Activated CD8-positive, alpha-beta memory T cell treated with anti-CD3 and anti-CD28 coated beads for 24 hours (primary cell): Measurements from ENCODE around the gene LRP5.

Source experiments
- DNase-seq: peaks from one replicate; pipeline ENCODE4 v3.0.0-alpha.2; 2020

Gene LRP5

DNA sequence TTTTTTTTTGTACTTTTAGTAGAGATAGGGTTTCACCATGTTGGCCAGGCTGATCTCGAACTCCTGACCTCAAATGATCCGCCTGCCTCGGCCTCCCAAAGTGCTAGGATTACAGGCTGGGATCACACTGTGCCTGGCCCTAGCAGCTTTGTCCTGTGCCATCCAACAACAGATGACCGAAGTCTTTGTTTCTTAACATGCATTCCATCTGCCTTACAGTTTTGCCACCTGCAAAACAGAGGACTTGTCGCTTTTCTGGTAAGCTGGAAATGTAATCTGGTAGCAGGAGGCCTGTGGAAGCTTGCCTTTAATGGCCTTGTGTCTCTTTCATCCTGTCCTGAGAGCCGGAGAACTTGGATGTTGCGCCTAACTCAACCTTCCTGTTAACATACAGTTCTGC is 89.5 kb downstream of the LRP5 start:
- no peak for DNase-seq

DNA sequence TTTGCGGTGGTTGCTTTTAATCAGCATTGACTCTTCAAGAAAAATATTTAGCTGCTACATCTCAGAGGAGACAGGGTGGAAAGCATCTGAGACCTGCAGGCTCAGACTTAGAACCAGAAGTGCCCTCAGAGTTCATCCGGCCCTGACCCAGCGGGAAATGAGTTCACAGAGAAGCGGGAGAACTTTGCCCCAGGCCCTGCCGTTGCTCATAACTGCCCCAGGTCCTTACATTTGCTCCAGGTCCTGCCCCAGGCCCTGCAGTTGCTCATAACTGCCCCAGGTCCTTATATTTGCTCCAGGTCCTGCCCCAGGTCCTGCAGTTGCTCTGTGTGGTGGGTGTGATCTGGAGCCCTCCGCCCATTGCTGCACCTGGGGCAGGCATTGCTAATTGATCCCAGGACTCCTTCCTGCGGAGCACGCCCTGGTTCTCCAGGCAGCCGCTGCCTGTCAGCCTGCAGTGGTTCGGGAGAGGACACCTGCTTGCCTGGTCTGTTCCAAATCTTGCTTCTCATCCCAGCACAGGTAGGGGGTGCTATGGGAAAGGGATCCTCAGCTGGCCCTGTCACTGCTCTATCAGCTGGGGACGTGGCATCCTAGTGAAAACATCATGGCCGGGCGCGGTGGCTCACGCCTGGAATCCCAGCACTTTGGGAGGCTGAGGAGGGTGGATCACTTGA is 90.1 kb downstream of the LRP5 start:
- DNase-seq = no peak

DNA sequence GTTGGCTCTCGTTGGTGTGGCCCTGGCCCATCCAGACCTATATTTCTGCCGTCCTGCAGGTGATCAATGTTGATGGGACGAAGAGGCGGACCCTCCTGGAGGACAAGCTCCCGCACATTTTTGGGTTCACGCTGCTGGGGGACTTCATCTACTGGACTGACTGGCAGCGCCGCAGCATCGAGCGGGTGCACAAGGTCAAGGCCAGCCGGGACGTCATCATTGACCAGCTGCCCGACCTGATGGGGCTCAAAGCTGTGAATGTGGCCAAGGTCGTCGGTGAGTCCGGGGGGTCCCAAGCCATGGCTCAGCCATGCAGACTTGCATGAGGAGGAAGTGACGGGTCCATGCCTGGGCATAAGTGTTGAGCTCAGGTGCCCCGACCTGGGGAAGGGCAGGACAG is 91.0 kb downstream of the LRP5 start:
- DNase-seq = no peak

DNA sequence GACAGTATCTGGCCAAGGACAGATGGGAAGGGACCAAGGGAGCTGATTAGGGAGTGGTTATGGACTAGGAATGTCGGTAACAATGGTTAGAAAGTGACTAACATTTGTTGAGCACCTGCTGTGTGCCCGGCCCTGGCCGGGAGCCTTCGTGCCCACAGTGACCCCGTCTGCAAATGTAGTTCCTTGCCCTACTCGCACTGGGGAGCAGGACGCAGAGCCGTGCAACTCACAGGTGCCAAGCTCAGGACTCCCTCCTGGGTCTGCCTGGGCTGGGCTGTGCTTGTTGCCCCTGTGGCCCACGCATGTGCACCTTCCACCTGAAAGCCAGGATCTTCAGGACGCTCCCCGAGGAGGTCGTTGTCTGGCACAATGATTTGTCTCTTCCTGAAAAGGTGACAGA is 91.4 kb downstream of the LRP5 start:
- no peak for DNase-seq

DNA sequence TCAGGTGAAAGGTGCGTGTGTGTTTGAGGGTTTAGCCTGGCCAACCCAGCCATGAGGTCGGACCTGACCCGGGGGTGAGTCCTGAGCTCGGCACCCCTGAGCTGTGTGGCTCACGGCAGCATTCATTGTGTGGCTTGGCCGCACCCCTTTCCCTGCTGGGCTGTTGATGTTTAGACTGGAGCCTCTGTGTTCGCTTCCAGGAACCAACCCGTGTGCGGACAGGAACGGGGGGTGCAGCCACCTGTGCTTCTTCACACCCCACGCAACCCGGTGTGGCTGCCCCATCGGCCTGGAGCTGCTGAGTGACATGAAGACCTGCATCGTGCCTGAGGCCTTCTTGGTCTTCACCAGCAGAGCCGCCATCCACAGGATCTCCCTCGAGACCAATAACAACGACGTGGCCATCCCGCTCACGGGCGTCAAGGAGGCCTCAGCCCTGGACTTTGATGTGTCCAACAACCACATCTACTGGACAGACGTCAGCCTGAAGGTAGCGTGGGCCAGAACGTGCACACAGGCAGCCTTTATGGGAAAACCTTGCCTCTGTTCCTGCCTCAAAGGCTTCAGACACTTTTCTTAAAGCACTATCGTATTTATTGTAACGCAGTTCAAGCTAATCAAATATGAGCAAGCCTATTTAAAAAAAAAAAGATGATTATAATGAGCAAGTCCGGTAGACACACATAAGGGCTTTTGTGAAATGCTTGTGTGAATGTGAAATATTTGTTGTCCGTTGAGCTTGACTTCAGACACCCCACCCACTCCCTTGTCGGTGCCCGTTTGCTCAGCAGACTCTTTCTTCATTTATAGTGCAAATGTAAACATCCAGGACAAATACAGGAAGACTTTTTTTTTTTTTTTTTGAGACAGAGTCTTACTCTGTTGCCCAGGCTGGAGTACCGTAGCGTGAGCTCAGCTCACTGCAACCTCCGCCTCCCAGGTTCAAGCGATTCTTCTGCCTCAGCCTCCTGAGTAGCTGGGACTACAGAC is 94.2 kb downstream of the LRP5 start:
- no peak for DNase-seq

DNA sequence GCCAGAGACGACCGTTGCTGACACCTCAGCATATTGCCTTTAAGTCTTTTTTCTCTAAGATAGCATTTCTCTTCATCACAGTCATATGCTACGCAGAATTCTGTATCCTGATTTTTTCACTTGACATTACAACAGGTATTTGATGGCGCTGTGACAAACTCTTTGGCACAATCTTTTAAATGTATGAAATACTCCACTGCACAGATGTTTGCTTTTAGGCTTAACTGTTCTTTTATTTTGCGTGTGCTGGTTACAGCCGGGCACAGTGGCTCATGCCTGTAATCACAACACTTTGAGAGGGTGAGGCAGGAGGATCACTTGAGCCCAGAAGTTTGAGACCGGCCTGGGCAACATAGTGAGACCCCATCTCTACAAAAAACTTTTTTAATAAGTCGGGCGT is 96.1 kb downstream of the LRP5 start:
- no peak for DNase-seq

DNA sequence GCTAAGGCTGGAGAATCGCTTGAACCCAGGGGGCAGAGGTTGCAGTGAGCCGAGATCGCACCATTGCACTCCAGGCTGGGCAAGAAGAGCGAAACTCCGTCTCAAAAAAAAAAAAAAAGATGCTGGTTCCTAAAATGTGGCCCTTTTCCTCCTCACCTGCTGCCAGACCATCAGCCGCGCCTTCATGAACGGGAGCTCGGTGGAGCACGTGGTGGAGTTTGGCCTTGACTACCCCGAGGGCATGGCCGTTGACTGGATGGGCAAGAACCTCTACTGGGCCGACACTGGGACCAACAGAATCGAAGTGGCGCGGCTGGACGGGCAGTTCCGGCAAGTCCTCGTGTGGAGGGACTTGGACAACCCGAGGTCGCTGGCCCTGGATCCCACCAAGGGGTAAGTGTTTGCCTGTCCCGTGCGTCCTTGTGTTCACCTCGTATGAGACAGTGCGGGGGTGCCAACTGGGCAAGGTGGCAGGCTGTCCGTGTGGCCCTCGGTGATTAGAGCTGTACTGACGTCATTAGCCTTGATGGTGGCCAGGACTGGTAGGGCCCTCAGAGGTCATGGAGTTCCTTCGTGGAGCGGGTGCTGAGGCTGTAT is 97.5 kb downstream of the LRP5 start:
- DNase-seq = no peak

DNA sequence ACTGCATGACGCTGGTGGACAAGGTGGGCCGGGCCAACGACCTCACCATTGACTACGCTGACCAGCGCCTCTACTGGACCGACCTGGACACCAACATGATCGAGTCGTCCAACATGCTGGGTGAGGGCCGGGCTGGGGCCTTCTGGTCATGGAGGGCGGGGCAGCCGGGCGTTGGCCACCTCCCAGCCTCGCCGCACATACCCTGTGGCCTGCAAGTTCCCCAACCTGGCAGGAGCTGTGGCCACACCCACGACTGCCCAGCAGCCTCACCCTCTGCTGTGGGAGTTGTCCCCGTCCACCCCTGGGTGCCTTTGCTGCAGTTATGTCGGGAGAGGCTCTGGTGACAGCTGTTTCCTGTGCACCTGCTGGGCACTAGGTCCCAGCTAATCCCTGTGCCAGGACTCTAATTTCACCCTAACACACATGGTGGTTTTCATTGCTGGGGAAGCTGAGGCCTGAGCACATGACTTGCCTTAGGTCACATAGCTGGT is 99.2 kb downstream of the LRP5 start:
- DNase-seq = no peak

DNA sequence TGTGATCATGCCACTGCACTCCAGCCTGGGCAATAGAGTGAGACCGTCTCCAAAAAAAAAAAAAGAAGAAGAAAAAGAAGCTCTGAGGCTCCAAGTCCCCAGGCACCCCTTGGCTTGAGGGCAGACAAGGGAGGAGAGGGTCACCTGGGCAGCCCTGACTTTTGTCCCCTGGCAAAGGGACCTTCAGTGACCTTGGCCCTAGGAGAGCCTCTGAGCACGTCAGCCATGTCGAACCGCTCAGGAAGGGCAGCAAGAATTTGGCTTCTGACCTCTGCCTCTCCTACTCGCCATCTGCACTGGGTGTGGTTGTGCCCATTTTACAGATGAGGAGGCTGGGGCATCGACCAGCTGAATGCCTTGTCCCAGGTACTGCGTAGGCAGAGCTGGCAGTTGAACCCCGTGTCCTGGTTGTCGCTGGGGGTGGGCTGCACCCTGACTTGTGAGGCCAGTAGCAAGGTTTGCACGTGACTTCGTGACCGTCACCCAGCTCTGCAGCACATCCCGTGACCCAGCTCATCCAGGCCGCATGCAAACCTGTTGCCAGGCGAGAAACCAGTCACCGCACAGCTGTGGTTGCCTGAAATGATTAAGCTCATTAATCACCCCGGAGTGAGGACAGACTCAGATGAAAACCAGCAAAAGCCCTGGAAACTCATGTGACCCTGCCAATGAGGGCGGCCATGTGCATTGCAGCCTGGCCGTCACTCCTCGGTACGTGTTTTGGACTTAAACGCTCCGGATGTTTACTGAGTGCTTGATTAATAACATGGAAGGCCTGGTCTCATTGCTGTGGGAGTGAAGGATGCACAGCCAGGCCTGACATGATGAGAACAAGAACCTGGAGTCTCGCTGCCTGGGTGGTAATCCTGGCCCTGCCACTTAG is 100.4 kb downstream of the LRP5 start:
- DNase-seq = no peak

DNA sequence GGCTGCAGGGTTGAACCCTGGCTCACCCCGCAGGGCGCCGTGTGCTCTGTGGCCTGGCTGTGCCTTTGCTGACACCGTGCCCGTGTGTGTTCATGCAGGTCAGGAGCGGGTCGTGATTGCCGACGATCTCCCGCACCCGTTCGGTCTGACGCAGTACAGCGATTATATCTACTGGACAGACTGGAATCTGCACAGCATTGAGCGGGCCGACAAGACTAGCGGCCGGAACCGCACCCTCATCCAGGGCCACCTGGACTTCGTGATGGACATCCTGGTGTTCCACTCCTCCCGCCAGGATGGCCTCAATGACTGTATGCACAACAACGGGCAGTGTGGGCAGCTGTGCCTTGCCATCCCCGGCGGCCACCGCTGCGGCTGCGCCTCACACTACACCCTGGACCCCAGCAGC is 101.2 kb downstream of the LRP5 start:
- DNase-seq = no peak

DNA sequence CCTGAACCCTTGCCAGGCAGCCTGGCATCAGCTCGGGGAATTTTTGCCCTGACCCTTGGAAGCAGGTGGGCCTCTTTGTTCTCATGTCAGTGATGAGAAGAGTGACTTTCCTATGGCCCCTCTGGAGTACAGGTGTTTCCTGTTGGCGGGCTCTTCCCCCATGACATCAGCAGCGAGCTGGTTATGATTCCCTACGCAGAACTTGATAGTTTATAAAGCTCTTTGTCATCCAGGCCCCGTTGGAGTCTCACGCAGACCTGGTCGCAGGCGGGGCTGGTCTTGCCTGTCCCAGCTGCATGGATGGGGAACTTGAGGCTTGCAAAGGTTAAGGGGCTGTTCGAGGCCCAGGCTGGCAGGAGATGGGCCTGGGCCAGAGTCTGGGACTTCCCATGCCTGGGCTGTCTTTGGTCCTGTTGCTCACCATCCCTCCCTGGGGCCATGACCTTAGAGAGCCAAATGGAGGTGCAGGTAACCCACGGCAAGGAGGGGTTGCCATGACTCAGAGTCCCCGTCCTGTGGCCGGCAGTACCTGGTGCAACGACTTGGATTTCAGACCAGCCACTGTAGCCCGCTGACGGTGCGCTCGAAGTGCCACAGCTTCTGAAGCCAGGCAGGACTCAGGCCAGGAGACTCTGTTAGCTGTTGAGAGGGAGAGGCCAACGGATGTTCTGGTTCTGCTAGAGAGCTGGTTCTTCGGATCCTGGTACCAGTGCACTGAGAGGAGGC is 102.3 kb downstream of the LRP5 start:
- DNase-seq = no peak

DNA sequence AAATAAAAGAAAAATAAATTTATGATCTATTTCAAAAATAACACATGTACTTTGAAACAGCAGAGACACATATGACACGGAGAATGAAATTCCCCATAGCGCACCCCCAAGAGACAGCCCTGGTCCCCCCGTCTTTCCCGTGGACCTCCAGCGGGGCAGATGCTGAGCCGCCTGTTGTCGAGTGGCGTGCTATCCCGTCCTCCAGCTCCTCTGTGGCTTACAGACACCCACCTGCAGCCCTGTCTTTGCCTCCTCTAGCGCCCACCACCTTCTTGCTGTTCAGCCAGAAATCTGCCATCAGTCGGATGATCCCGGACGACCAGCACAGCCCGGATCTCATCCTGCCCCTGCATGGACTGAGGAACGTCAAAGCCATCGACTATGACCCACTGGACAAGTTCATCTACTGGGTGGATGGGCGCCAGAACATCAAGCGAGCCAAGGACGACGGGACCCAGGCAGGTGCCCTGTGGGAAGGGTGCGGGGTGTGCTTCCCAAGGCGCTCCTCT is 103.7 kb downstream of the LRP5 start:
- DNase-seq = no peak

DNA sequence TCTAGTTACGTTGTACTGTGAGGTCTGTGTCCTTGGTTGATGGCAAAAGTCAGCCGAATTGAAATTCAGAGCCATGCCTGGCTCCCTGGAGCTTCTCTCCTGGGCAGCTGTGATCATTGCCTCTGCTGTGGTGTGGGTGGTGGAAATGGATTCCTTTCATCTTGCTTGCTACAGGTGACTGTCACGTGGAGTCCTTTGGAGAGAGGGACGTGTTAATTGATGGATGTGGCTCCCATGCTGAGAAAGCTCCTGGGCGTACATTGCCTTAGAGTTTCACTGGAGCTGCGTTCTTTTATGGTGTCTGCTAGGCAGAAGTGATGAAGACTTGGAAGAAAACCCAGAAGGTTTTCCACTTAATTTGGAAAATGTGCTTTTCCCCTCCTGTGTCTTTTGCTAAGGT is 106.3 kb downstream of the LRP5 start:
- no peak for DNase-seq

DNA sequence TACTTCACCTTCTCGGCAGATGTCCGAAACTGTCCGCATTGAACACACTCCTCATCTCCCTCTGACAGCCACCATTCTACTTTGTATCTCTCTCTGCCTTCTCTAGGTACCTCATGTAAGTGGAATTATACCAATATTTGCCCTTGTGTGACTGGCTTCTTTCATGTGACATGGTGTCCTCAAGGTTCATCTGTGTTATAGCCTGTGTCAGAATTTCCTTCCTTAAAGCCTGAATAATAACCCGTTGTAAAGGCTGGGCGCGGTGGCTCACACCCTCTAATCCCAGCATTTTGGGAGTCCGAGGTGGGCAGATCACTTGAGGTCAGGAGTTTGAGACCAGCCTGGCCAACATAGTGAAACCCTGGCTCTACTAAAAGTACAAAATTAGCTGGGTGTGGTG is 107.8 kb downstream of the LRP5 start:
- DNase-seq = no peak

DNA sequence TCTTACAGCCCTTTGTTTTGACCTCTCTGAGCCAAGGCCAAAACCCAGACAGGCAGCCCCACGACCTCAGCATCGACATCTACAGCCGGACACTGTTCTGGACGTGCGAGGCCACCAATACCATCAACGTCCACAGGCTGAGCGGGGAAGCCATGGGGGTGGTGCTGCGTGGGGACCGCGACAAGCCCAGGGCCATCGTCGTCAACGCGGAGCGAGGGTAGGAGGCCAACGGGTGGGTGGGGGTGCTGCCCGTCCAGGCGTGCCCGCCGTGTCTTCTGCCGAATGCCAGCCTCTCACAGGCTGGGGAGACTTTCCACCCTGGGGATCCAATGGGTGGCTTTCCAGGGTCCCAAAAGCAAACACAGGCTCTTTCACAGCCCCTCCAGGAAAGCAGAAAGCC is 111.1 kb downstream of the LRP5 start:
- DNase-seq = no peak

DNA sequence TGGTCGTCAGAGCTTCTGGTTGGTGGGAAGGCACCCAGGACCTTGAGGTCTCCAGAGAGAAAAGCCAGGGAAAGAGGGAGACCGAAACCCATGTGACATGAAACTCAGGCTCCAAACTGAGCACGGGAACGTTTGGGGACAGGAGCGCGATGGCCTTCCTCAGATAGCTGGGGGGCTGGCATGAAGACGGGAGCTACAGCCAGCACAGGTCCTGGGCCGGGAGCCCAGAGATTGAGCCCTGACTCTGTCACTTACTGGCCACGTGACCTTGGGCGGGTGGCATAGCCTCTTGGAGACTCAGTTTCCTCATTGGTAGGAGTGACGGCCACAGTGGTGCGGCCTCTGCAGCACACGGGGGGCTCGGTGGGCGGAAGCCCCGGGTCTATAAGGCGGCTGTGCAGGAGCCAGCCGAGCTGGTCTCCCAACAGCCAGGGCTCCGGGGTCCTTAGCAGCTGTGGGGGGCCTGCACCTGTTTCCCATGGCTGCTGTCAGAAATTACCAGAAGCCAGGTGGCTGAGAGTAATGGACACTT is 111.8 kb downstream of the LRP5 start:
- no peak for DNase-seq

DNA sequence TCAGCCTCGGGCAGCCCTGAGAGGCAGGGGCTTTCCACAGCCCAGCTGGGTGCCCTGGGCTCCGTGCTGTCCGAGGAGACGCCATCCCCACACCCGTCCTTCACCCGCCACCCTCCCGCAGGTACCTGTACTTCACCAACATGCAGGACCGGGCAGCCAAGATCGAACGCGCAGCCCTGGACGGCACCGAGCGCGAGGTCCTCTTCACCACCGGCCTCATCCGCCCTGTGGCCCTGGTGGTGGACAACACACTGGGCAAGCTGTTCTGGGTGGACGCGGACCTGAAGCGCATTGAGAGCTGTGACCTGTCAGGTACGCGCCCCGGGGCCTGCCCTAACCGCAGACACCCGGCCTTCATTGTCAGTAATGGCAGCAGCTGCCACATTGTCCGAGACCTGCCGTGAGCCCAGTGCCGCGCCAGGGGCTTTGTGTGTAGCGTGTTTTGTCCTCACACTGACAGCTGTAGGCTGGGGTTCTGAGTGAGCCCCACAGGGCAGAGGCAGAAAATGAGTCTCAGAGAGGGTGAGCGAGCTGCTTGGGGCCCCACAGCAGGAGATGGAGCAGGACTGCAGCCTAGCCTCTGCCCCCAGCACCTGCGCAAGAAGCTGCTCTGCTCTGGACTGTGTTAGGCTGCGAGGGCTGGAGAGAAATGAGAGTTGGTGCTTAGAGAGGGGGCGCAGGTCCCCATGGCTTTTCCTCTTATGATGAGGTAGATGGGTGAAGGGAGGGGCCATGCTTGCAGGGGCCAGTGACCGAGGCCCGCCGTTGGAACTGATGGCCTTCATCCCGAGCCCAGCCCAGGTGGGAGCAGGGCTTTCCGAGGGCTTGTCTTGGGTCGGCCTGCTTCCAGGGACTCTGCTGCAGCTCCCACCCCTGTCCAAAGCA is 112.8 kb downstream of the LRP5 start:
- DNase-seq = no peak

DNA sequence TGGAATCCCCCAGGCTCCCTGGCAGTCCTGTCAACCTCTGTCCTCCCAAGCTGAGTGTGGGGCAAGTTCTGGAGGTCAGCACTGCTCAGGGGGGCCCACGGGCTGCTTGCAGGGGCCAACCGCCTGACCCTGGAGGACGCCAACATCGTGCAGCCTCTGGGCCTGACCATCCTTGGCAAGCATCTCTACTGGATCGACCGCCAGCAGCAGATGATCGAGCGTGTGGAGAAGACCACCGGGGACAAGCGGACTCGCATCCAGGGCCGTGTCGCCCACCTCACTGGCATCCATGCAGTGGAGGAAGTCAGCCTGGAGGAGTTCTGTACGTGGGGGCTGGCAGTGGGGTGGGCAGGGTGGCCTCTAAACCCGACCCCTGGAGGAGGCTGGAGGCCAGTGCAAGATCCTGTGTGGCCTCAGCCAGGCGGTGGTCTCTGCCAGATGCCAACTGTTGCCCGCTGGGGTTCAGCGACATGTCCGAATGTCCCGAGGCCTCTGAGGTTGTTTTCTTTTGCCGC is 113.5 kb downstream of the LRP5 start:
- no peak for DNase-seq

DNA sequence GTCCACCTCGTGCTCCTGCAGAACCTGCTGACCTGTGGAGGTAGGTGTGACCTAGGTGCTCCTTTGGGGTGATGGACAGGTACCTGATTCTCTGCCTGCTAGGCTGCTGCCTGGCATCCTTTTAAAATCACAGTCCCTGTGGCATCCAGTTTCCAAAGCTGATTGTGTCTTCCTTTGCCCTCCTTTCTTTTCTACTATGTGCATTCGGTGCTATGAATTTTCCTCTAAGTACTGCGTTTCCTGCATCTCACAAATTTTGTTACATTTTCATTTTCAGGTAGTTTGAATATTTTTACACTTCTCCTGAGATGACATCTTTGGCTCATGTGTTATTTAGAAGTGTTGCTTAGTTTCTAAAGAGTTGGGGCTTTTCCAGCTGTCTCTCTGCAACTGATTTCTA is 117.3 kb downstream of the LRP5 start:
- no peak for DNase-seq

DNA sequence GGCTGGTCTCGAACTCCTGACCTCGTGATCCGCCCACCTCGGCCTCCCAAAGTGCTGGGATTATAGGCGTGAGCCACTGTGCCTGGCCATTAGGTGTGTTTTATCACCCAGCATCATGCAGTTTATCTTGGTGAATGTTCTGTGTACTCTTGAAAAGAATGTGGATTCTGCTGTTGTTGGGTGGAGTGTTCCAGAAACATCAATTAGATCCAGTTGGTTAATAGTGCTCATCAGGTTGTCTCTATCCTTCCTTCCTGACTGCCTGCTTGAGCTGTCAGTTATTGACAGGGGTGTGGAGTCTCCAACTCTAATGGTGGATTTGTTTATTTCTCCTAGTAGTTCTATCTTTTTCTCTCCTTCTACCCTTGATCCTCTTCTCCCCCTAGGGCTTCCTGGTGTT is 118.0 kb downstream of the LRP5 start:
- no peak for DNase-seq
